GM06990 (cell line): ENCODE results near the gene MAGED1.

Experiments
- DNase-seq: peaks from one replicate; pipeline ENCODE4 v3.0.0-alpha.2; 2011; ENCODE audit not compliant: insufficient read length; ENCODE audit errors: extremely low read depth
- H3K27me3 ChIP-seq: replicated peaks from 2 replicates; pipeline ENCODE4 v1.6.0; 2011; ENCODE audit warnings: low read length; ENCODE audit not compliant: control insufficient read depth, insufficient read depth
- H3K36me3 ChIP-seq: 2 replicates; pipeline ENCODE4 v1.5.1; 2011; ENCODE audit warnings: low read length; ENCODE audit not compliant: control insufficient read depth, insufficient read depth
- H3K4me3 ChIP-seq: replicated peaks from 2 replicates; pipeline ENCODE4 v1.5.1; 2011; ENCODE audit warnings: low read depth, mild to moderate bottlenecking, control low read depth, low read length
- TF ChIP-seq, protein P1 (sequence below): IDR thresholded peaks from 2 replicates; pipeline ENCODE4 v1.5.1; 2011; ENCODE audit warnings: low read length, control low read depth, mild to moderate bottlenecking, inconsistent platforms; ENCODE audit not compliant: insufficient read depth, poor library complexity, severe bottlenecking

MAGED1 gene

GRCh38 chrX:51853251-51853650, 40.2 kb upstream of the MAGED1 start:
- TF ChIP-seq, protein P1, sequence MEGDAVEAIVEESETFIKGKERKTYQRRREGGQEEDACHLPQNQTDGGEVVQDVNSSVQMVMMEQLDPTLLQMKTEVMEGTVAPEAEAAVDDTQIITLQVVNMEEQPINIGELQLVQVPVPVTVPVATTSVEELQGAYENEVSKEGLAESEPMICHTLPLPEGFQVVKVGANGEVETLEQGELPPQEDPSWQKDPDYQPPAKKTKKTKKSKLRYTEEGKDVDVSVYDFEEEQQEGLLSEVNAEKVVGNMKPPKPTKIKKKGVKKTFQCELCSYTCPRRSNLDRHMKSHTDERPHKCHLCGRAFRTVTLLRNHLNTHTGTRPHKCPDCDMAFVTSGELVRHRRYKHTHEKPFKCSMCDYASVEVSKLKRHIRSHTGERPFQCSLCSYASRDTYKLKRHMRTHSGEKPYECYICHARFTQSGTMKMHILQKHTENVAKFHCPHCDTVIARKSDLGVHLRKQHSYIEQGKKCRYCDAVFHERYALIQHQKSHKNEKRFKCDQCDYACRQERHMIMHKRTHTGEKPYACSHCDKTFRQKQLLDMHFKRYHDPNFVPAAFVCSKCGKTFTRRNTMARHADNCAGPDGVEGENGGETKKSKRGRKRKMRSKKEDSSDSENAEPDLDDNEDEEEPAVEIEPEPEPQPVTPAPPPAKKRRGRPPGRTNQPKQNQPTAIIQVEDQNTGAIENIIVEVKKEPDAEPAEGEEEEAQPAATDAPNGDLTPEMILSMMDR, result no peak
- DNase-seq, result no peak
- H3K27me3 ChIP-seq, result no peaks in the 10 kb centered on the region
- H3K36me3 ChIP-seq, result no peaks in the 10 kb centered on the region; the same call in 1 of the 2 replicates
- H3K4me3 ChIP-seq, result no peak overlapping the region

DNA sequence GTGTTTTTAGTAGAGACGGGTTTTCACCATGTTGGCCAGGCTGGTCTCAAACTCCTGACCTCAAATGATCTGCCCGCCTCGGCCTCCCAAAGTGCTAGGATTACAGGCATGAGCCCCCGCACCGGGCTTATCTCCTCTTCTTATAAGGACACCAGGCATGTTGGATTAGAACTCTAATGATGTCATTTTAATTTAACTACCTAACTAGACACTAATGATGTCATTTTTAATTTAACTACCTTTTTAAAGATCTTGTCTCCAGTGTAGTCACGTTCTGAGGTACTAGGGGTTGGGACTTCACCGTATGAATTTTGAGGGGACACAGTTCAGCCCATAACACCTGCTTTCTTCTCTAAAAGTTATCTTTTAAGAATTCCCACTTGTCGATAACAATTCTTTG, 37.7 kb upstream of the MAGED1 start:
- TF ChIP-seq, protein P1, result no peak
- DNase-seq, result no peak
- H3K27me3 ChIP-seq, result no peaks in the 10 kb centered on the region

GRCh38 chrX:51857159-51857733, 36.2 kb upstream of the MAGED1 start:
- H3K4me3 ChIP-seq, result no peak overlapping the region
- no peaks in the 10 kb centered on the region for H3K27me3 ChIP-seq
- TF ChIP-seq, protein P1, result no peak
- no peaks in the 10 kb centered on the region for H3K36me3 ChIP-seq
- no peak for DNase-seq

More for the DNA sequence above, 37.7 kb upstream of the MAGED1 start:
- no peak overlapping the region for H3K4me3 ChIP-seq
- no peaks in the 10 kb centered on the region; the same call in 1 of the 2 replicates for H3K36me3 ChIP-seq

DNA sequence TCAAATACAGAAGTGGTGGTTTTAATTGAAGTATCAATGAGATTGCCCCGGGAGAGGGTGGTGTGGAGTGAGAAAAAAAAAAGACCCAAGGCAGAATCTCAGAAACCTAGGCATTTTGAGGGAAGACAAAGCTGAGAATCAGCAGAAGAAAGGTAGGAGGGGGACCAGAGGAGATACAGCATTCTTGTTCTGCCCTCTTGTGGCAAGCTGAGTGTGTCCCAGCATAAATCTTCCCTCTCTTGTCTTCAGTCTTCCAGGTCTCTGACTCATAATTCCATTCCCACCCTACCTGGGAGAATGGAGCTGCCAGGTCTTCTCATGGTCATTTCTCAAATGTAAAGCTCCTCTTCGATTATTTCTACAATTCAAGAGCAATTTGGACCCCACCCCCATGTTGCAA, 32.7 kb upstream of the MAGED1 start:
- no peaks in the 10 kb centered on the region for H3K27me3 ChIP-seq
- TF ChIP-seq, protein P1, result peak; percentile 53
- no peak for DNase-seq
- no peaks in the 10 kb centered on the region for H3K36me3 ChIP-seq
- H3K4me3 ChIP-seq, result no peak overlapping the region

DNA sequence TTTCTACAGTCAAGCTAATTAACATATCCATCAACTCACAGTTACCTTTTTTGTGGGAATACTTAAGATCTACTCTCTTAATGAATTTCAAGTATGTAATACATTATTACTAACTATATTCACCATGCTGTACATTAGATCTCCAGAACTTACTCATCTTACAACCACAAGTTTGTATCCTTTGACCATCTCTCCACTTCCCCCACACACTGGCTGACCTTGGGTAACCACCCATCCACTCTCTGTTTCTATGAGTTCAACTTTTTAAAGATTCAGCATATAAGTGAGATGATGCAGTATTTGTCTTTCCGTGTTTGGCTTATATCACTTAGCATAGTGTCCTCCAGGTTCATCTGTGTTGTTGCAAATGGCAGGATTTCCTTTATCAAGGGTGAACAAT, 30.5 kb upstream of the MAGED1 start:
- DNase-seq, result no peak
- TF ChIP-seq, protein P1, result no peak
- Histone ChIP-seq H3K36me3 (no peaks in the 10 kb centered on the region), H3K4me3 (no peak overlapping the region), H3K27me3 (no peaks in the 10 kb centered on the region)

DNA sequence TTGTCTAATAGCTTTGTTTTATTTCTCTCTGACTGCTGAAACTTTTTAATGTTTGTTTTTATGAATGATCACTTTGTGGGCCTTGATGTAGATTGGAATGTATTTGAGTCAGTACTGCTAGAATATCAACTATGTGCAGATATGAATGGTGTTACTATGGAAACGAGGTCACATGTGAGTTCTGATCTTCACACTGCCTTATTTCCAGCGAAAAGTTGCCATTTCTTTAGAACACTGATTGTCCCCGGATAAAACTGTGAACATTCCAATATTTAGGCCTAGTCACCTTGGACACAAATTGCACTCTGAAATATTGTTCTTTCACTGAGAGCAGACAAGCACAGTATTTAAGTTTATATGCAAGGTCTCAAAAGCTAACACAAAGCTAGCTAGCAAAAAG, 27.2 kb upstream of the MAGED1 start:
- DNase-seq, result no peak
- H3K4me3 ChIP-seq, result no peak overlapping the region
- TF ChIP-seq, protein P1, result no peak
- H3K36me3 ChIP-seq, result no peaks in the 10 kb centered on the region
- no peaks in the 10 kb centered on the region for H3K27me3 ChIP-seq
